ENCODE measurements around the gene SEMA4B. TPM values are rescaled to one million over a fixed set of nuclear protein-coding genes. Genes with fewer than 3 reads are reported as not detected.

SEMA4B gene
- total RNA-seq, 1 donor from 2014 or later, result 7.7 TPM

- H3K27ac Mint-ChIP-seq, result no peak overlapping the region
- Histone ChIP-seq H2AFZ (replicated peaks) (no peak overlapping the region), H3K4me2 (no peak overlapping the region)
These were observed 29.5 kb upstream of the SEMA4B start for GRCh38 chr15:90171623-90172022.

DNA sequence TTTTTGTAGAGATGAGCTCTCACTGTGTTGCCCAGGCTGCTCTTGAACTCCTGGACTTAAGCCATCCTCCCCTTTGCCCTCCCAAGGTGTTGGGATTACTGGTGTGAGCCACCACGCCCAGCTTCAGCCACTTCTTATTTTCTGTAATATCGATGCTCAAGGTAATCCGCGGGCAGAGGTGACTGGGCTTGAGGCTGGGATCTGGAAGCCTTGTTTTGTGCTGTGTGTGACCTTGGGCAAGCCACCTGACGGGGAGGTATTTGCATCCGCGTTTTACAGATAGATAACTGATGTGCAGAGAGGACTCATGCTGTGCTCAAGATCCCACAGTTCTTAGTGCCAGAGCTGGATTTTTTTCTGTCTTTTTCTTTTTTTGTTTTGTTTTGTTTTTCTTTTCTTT, 27.8 kb upstream of the SEMA4B start:
- Histone ChIP-seq H3F3A (ENCODE audit: low read depth) (peaks cover 15% of the 10 kb centered on the region), H3K27ac (no peak overlapping the region), H3K4me1 (peaks cover 17% of the 10 kb centered on the region), H3K9ac (no peak overlapping the region), H3K79me2 (ENCODE audit: low read depth) (no peaks in the 10 kb centered on the region), H2AFZ (replicated peaks) (no peak overlapping the region), H3K27me3 (no peaks in the 10 kb centered on the region), H4K20me1 (ENCODE audit: low read depth) (no peaks in the 10 kb centered on the region), H3K4me3 (no peak overlapping the region), H3K9me3 (ENCODE audit: low read depth) (no peaks in the 10 kb centered on the region), H3K4me2 (no peak overlapping the region), H3K36me3 (no peaks in the 10 kb centered on the region)
- H3K4me1 Mint-ChIP-seq, result peaks cover 11% of the 10 kb centered on the region
- DNase-seq (ENCODE audit: low spot score), result no peak
- no peak for TF ChIP-seq EZH2phosphoT487 (IDR thresholded peaks at IDR 0.05)
- TF ChIP-seq, protein P1, sequence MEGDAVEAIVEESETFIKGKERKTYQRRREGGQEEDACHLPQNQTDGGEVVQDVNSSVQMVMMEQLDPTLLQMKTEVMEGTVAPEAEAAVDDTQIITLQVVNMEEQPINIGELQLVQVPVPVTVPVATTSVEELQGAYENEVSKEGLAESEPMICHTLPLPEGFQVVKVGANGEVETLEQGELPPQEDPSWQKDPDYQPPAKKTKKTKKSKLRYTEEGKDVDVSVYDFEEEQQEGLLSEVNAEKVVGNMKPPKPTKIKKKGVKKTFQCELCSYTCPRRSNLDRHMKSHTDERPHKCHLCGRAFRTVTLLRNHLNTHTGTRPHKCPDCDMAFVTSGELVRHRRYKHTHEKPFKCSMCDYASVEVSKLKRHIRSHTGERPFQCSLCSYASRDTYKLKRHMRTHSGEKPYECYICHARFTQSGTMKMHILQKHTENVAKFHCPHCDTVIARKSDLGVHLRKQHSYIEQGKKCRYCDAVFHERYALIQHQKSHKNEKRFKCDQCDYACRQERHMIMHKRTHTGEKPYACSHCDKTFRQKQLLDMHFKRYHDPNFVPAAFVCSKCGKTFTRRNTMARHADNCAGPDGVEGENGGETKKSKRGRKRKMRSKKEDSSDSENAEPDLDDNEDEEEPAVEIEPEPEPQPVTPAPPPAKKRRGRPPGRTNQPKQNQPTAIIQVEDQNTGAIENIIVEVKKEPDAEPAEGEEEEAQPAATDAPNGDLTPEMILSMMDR (IDR thresholded peaks at IDR 0.05), result no peak
- no peak for TF ChIP-seq EZH2 (IDR thresholded peaks at IDR 0.05)
- H3K9me3 Mint-ChIP-seq, result peaks cover 2% of the 10 kb centered on the region
- H3K27me3 Mint-ChIP-seq (ENCODE audit: insufficient read depth, low read depth), result peaks cover 2% of the 10 kb centered on the region
- no peak overlapping the region for H3K4me3 Mint-ChIP-seq
- H3K36me3 Mint-ChIP-seq, result no peaks in the 10 kb centered on the region
- H3K27ac Mint-ChIP-seq, result no peak overlapping the region

More at GRCh38 chr15:90171623-90172022, 29.5 kb upstream of the SEMA4B start:
- Histone ChIP-seq H3K27ac (no peak overlapping the region), H3F3A (ENCODE audit: low read depth) (peaks cover 15% of the 10 kb centered on the region), H4K20me1 (ENCODE audit: low read depth) (no peaks in the 10 kb centered on the region), H3K79me2 (ENCODE audit: low read depth) (no peaks in the 10 kb centered on the region), H3K4me1 (peaks cover 17% of the 10 kb centered on the region), H3K36me3 (no peaks in the 10 kb centered on the region), H3K27me3 (no peaks in the 10 kb centered on the region), H3K9me3 (ENCODE audit: low read depth) (no peaks in the 10 kb centered on the region), H3K4me3 (no peak overlapping the region), H3K9ac (no peak overlapping the region)
- no peak for TF ChIP-seq EZH2phosphoT487 (IDR thresholded peaks at IDR 0.05)
- TF ChIP-seq, protein P1 (IDR thresholded peaks at IDR 0.05), result no peak
- TF ChIP-seq EZH2 (IDR thresholded peaks at IDR 0.05), result no peak
- peaks cover 2% of the 10 kb centered on the region for H3K9me3 Mint-ChIP-seq
- H3K4me1 Mint-ChIP-seq, result peaks cover 11% of the 10 kb centered on the region
- peaks cover 6% of the 10 kb centered on the region for H3K27me3 Mint-ChIP-seq (ENCODE audit: insufficient read depth, low read depth)
- no peak overlapping the region for H3K4me3 Mint-ChIP-seq
- no peaks in the 10 kb centered on the region for H3K36me3 Mint-ChIP-seq
- DNase-seq (ENCODE audit: low spot score), result no peak

GRCh38 chr15:90174140-90174875, 26.8 kb upstream of the SEMA4B start:
- TF ChIP-seq, protein P1 (IDR thresholded peaks at IDR 0.05), result no peak
- TF ChIP-seq EZH2 (IDR thresholded peaks at IDR 0.05), result no peak
- no peak for TF ChIP-seq EZH2phosphoT487 (IDR thresholded peaks at IDR 0.05)
- Histone ChIP-seq H3K27me3 (no peaks in the 10 kb centered on the region), H2AFZ (replicated peaks) (no peak overlapping the region), H3K36me3 (no peaks in the 10 kb centered on the region), H3K4me3 (no peak overlapping the region), H3K79me2 (ENCODE audit: low read depth) (no peaks in the 10 kb centered on the region), H3K4me1 (peaks cover 17% of the 10 kb centered on the region), H3K9ac (no peak overlapping the region), H3F3A (ENCODE audit: low read depth) (peaks cover 15% of the 10 kb centered on the region), H3K9me3 (ENCODE audit: low read depth) (no peaks in the 10 kb centered on the region), H4K20me1 (ENCODE audit: low read depth) (no peaks in the 10 kb centered on the region), H3K4me2 (no peak overlapping the region), H3K27ac (no peak overlapping the region)
- H3K9me3 Mint-ChIP-seq, result peaks cover 2% of the 10 kb centered on the region
- no peak for DNase-seq (ENCODE audit: low spot score)
- H3K27ac Mint-ChIP-seq, result no peak overlapping the region
- H3K27me3 Mint-ChIP-seq (ENCODE audit: insufficient read depth, low read depth), result peaks cover 5% of the 10 kb centered on the region
- H3K4me3 Mint-ChIP-seq, result no peak overlapping the region
- H3K4me1 Mint-ChIP-seq, result peaks cover 11% of the 10 kb centered on the region
- H3K36me3 Mint-ChIP-seq, result no peaks in the 10 kb centered on the region
